ENCODE data around the gene ARHGAP35. TPM values are rescaled to one million over a fixed set of nuclear protein-coding genes. Genes with fewer than 3 reads are reported as not detected.
"Not testable (repeated sequence)": the region's sequence is repeated elsewhere in the genome, so short reads cannot be mapped to it uniquely, and the experiment has no call there.

The ARHGAP35 gene
- total and polyA plus RNA-seq, 2 donors (not counting 3 experiments of a cell fraction or from before 2014, with no cell fraction given) = 25.7 to 51.3 TPM

- no peaks in the 10 kb centered on the region for H3K9me1 ChIP-seq (replicated peaks; ENCODE audit: control insufficient read depth, extremely low read depth, insufficient read depth, low read length)
- no peak for FAIRE-seq
- intact Hi-C loops (cut with micrococcal nuclease) = no loop called here
- H3K9ac ChIP-seq (replicated peaks; ENCODE audit: extremely low read depth, insufficient read depth, low read length) = no peak overlapping the region
- DNase-seq (ENCODE audit: low read depth, low spot score) = no peak
- TF ChIP-seq MYC (IDR thresholded peaks at IDR 0.05; ENCODE audit: low read depth, low read length) = no peak
- no peak for TF ChIP-seq EZH2 (IDR thresholded peaks at IDR 0.05; ENCODE audit: borderline replicate concordance, low read depth, low read length, severe bottlenecking)
- TF ChIP-seq FOS (IDR thresholded peaks at IDR 0.05; ENCODE audit: borderline replicate concordance, insufficient read depth, low read length) = no peak
- no peak for TF ChIP-seq GATA2 (IDR thresholded peaks at IDR 0.05; ENCODE audit: insufficient read depth, insufficient read length, low read depth, low read length)
- TF ChIP-seq CTCF (IDR thresholded peaks at IDR 0.05; ENCODE audit: extremely low read depth in 1 of 2, insufficient read depth in 1 of 2, low read depth in 1 of 2, low read length in 2 of 2) = no peak
- TF ChIP-seq POLR2AphosphoS5 (IDR thresholded peaks at IDR 0.05; ENCODE audit: insufficient read depth, low read depth, low read length) = no peak
- TF ChIP-seq POLR2A (IDR thresholded peaks at IDR 0.05; ENCODE audit: low read depth, low read length) = no peak
- TF ChIP-seq JUN (IDR thresholded peaks at IDR 0.05; ENCODE audit: borderline replicate concordance, insufficient read depth, insufficient read length, low read depth) = no peak
- TF ChIP-seq MAX (IDR thresholded peaks at IDR 0.05; ENCODE audit: insufficient read depth, insufficient read length) = no peak
- no peaks in the 10 kb centered on the region for H3K36me3 ChIP-seq (ENCODE audit: control insufficient read depth in 2 of 2, extremely low read depth in 1 of 2, insufficient read depth in 2 of 2, low read length in 2 of 2)
- no peak overlapping the region for H3K4me2 ChIP-seq (ENCODE audit: insufficient read depth, low read length)
- no peak overlapping the region for H3K4me3 ChIP-seq (replicated peaks in 1 of 3; ENCODE audit: insufficient read depth in 1 of 3, low read depth in 1 of 3, low read length in 3 of 3)
- no peak overlapping the region for H3K27ac ChIP-seq (ENCODE audit: insufficient read depth, low read depth, low read length)
- CTCF ChIA-PET = interaction anchor here (1.0 to 2.4 kb wide), 6 partner anchors 8 to 64 kb away, joined by 3 to 11 read pairs (median 4); no protein-coding TSS in a partner anchor
- no peak overlapping the region for H2AFZ ChIP-seq (ENCODE audit: low read depth, low read length)
- H3K79me2 ChIP-seq (ENCODE audit: control insufficient read depth, insufficient read depth, low read length) = no peaks in the 10 kb centered on the region
- POLR2A ChIA-PET = interaction anchor here (0.6 kb wide), 1 partner anchor 9 kb away, joined by 4 read pairs; no protein-coding TSS in a partner anchor
- no peaks in the 10 kb centered on the region for H4K20me1 ChIP-seq (replicated peaks; ENCODE audit: control insufficient read depth, extremely low read depth, insufficient read depth, low read length)
- no peaks in the 10 kb centered on the region for H3K4me1 ChIP-seq (ENCODE audit: control insufficient read depth, extremely low read depth, insufficient read depth, low read length)
- H3K9me3 ChIP-seq (replicated peaks; ENCODE audit: control insufficient read depth, insufficient read depth, low read length) = no peaks in the 10 kb centered on the region
- dilution Hi-C loops (cut with MboI; ENCODE audit: extremely low pct_ligation_motif_present, low sequenced_read_pairs) = no loop called here
- BruUV-seq (replicated peaks) = no TSS peak
- H3K27me3 ChIP-seq (ENCODE audit: control insufficient read depth in 2 of 2, insufficient read depth in 2 of 2, low read length in 2 of 2) = no peaks in the 10 kb centered on the region
Measured at GRCh38 chr19:46821512-46822409, 39.0 kb upstream of the ARHGAP35 start.

- H3K36me3 ChIP-seq (ENCODE audit: control insufficient read depth in 2 of 2, extremely low read depth in 1 of 2, insufficient read depth in 2 of 2, low read length in 2 of 2); FAIRE-seq; H3K27me3 ChIP-seq (ENCODE audit: control insufficient read depth in 2 of 2, insufficient read depth in 2 of 2, low read length in 2 of 2); H3K4me1 ChIP-seq (ENCODE audit: control insufficient read depth, extremely low read depth, insufficient read depth, low read length); POLR2A ChIA-PET; H4K20me1 ChIP-seq (replicated peaks; ENCODE audit: control insufficient read depth, extremely low read depth, insufficient read depth, low read length); H3K4me2 ChIP-seq (ENCODE audit: insufficient read depth, low read length); dilution Hi-C loops (cut with MboI; ENCODE audit: extremely low pct_ligation_motif_present, low sequenced_read_pairs); BruUV-seq (replicated peaks); intact Hi-C loops (cut with micrococcal nuclease); H3K27ac ChIP-seq (ENCODE audit: insufficient read depth, low read depth, low read length); H3K9ac ChIP-seq (replicated peaks; ENCODE audit: extremely low read depth, insufficient read depth, low read length); H3K4me3 ChIP-seq (replicated peaks in 1 of 3; ENCODE audit: insufficient read depth in 1 of 3, low read depth in 1 of 3, low read length in 3 of 3); H3K9me3 ChIP-seq (replicated peaks; ENCODE audit: control insufficient read depth, insufficient read depth, low read length); H2AFZ ChIP-seq (ENCODE audit: low read depth, low read length); H3K9me1 ChIP-seq (replicated peaks; ENCODE audit: control insufficient read depth, extremely low read depth, insufficient read depth, low read length); H3K79me2 ChIP-seq (ENCODE audit: control insufficient read depth, insufficient read depth, low read length); DNase-seq (ENCODE audit: low read depth, low spot score): not testable (repeated sequence)
- CTCF ChIA-PET = interaction anchor here (1.0 to 2.4 kb wide), 5 partner anchors 10 to 65 kb away, joined by 3 to 11 read pairs (median 3); no protein-coding TSS in a partner anchor
Measured at GRCh38 chr19:46822410-46822787, 38.4 kb upstream of the ARHGAP35 start.
